A673 (cell line): ENCODE measurements around the gene ZNF219. TPM values are rescaled to one million over a fixed set of nuclear protein-coding genes. Genes with fewer than 3 reads are reported as not detected.

ENCODE experiments used
- BruUV-seq: library from RNA; stranded (reverse); fragments of 400-500 nt; replicated peaks from 2 replicates; lab custom pipeline; 2021; lab: Mats Ljungman, UMichigan
- CTCF ChIA-PET: fragments of 300-600 bp; sonication (Branson Sonifier 250); formaldehyde crosslinking; loops from one replicate; lab custom pipeline; 2022; ENCODE audit warnings: antibody characterized with exemption; lab: Charles Lee
- POLR2A ChIA-PET: fragments of 300-600 bp; sonication (Branson Sonifier 250); formaldehyde crosslinking; loops from one replicate; lab custom pipeline; 2022; ENCODE audit warnings: antibody characterized with exemption; ENCODE audit not compliant: low non-redundant PET; lab: Charles Lee
- DNase-seq: peaks from one replicate; pipeline ENCODE4 v3.0.0-alpha.2; 2015; ENCODE audit warnings: low spot score
- H3K27ac ChIP-seq: fragments of 200-600 bp; sonication (generic); 2 replicates; pipeline ENCODE4 v1.5.1; 2016; ENCODE audit warnings: mixed run types, low read depth, mild to moderate bottlenecking, mixed read lengths, antibody characterized with exemption, low read length; ENCODE audit not compliant: poor library complexity, severe bottlenecking
- H3K27me3 ChIP-seq: fragments of 200-600 bp; sonication (generic); replicated peaks from 2 replicates; pipeline ENCODE4 v1.6.1; 2017; ENCODE audit warnings: mixed run types, low read depth, mild to moderate bottlenecking, mixed read lengths, antibody characterized with exemption, low read length; ENCODE audit not compliant: insufficient read depth, poor library complexity
- H3K36me3 ChIP-seq: fragments of 200-600 bp; sonication (generic); 2 replicates; pipeline ENCODE4 v1.6.1; 2016; ENCODE audit warnings: mixed run types, mild to moderate bottlenecking, mixed read lengths, antibody characterized with exemption, low read length; ENCODE audit not compliant: insufficient read depth, poor library complexity, severe bottlenecking
- H3K4me1 ChIP-seq: fragments of 200-600 bp; sonication (generic); 2 replicates; pipeline ENCODE4 v1.6.1; 2017; ENCODE audit warnings: mixed run types, mild to moderate bottlenecking, mixed read lengths, antibody characterized with exemption, low read length; ENCODE audit not compliant: insufficient read depth, poor library complexity, severe bottlenecking
- H3K4me3 ChIP-seq: fragments of 200-600 bp; sonication (generic); 2 replicates; pipeline ENCODE4 v1.5.1; 2016; ENCODE audit warnings: low read depth, mixed run types, mild to moderate bottlenecking, mixed read lengths, low read length; ENCODE audit not compliant: poor library complexity, severe bottlenecking
- H3K9me3 ChIP-seq: fragments of 200-600 bp; sonication (generic); 2 replicates; pipeline ENCODE4 v1.6.1; 2016; ENCODE audit warnings: mixed run types, low read depth, mild to moderate bottlenecking, mixed read lengths, antibody characterized with exemption, low read length; ENCODE audit not compliant: poor library complexity, severe bottlenecking
- EZH2 ChIP-seq: fragments of 200-600 bp; sonication (generic); IDR thresholded peaks from 2 replicates; pipeline ENCODE4 v1.6.1; 2017; ENCODE audit warnings: borderline replicate concordance, low read depth, mild to moderate bottlenecking, mixed read lengths, antibody characterized with exemption, low read length; ENCODE audit not compliant: poor library complexity, severe bottlenecking
- intact Hi-C: fragments of 100-400 bp; cut with micrococcal nuclease; formaldehyde crosslinking; loops from one replicate; pipeline ENCODE4 v1.10.0; 2022; ENCODE audit not compliant: unreplicated experiment
- total RNA-seq: library from RNA; stranded (reverse); gene quantifications from 2 replicates; pipeline ENCODE4 v1.2.3, GENCODE V29; 2021
- TF ChIP-seq, protein P1 (sequence below): fragments of 300-800, 200-600 bp; sonication (generic); conservative IDR thresholded peaks from 2 replicates; pipeline ENCODE4 v1.5.1; 2017; ENCODE audit warnings: low read depth, mild to moderate bottlenecking, antibody characterized with exemption, low read length, moderate library complexity, mixed read lengths

Gene ZNF219
- total RNA-seq, 1 experiment from 2014 or later: 84.6 TPM

DNA sequence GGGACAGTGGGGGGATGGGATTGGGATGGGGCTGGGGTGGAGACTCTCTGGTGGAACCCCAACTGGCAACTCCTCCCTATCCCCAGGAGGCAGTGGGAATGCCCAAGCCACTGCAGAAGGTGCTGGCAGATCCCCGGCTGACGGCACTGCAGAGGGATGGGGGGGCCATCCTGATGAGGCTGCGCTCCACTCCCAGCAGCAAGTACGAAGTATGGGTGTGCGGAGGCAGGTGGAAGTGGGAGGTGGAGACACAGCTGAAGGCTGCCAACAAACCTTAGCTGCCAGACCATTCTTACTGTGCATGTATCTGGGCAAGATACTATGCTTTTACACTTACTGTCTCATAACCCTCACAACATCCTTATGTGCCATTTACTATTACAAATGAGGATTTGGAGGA lies 20.2 kb downstream of the ZNF219 start:
- BruUV-seq: no TSS peak
- CTCF ChIA-PET: no interaction called here
- TF ChIP-seq, protein P1, sequence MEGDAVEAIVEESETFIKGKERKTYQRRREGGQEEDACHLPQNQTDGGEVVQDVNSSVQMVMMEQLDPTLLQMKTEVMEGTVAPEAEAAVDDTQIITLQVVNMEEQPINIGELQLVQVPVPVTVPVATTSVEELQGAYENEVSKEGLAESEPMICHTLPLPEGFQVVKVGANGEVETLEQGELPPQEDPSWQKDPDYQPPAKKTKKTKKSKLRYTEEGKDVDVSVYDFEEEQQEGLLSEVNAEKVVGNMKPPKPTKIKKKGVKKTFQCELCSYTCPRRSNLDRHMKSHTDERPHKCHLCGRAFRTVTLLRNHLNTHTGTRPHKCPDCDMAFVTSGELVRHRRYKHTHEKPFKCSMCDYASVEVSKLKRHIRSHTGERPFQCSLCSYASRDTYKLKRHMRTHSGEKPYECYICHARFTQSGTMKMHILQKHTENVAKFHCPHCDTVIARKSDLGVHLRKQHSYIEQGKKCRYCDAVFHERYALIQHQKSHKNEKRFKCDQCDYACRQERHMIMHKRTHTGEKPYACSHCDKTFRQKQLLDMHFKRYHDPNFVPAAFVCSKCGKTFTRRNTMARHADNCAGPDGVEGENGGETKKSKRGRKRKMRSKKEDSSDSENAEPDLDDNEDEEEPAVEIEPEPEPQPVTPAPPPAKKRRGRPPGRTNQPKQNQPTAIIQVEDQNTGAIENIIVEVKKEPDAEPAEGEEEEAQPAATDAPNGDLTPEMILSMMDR: no peak
- no peak for TF ChIP-seq EZH2
- no peaks in the 10 kb centered on the region for H3K9me3 ChIP-seq
- intact Hi-C loops: no loop called here
- no peak for DNase-seq
- no peak overlapping the region for H3K27ac ChIP-seq
- H3K4me3 ChIP-seq: no peak overlapping the region
- no peaks in the 10 kb centered on the region for H3K27me3 ChIP-seq
- no peaks in the 10 kb centered on the region for H3K4me1 ChIP-seq
- H3K36me3 ChIP-seq: peaks cover 90% of the 10 kb centered on the region
- POLR2A ChIA-PET: no interaction called here

DNA sequence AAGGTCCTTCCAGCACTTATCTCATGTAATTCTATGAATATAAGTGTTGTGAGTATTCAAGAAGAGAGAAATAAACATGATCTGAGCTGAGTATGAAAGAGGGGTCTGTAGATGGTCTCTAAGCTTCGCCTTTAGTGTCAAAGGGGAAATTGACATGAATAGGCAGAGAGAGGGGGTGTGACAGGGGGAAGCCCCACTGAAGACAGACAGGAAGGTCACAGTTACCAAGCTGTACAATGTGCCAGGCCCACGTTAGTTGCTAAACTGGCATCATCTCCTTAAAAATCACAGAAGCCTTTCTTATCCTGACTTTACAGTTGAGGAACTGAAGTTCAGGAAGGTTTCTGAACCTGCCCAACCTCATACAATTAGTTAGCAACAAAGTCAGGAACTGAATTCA lies 20.8 kb downstream of the ZNF219 start:
- TF ChIP-seq, protein P1: no peak
- H3K4me3 ChIP-seq: no peak overlapping the region
- CTCF ChIA-PET: no interaction called here
- no peaks in the 10 kb centered on the region for H3K9me3 ChIP-seq
- peaks cover 89% of the 10 kb centered on the region for H3K36me3 ChIP-seq
- peaks cover 2% of the 10 kb centered on the region for H3K4me1 ChIP-seq
- intact Hi-C loops: no loop called here
- H3K27ac ChIP-seq: no peak overlapping the region
- POLR2A ChIA-PET: no interaction called here
- no peaks in the 10 kb centered on the region for H3K27me3 ChIP-seq
- no TSS peak for BruUV-seq
- DNase-seq: no peak

DNA sequence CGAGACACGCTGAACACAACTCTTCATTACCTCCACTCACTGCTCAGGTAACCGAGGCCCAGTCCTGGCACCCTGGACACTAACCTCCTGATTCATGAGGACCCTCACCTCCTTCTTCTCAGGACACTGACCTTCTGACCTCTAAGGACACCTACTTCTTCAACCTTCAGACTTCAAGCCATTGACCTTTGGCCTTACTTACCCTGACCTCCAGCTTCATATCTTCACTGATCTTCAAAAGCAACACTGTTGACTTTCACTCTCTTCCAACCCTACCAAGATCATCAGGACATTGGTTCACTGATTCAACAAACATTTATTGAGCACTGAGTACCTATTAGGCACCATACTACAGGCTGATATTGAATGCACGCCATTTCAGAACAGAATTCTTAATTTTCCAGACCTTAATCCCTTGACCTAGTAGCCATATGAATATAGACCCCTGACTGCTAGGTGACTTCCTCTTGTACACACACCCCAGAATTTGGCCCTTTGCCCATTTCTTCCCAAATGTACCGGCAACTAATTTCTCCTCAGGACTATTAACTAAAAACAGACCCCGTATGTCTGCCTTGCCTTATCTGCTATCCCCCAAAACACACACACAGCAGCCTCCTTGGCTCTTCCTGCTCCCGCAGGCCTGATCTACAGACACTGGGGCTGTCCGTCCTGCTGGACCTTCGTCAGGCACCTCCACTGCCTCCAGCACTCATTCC lies 22.6 kb downstream of the ZNF219 start:
- CTCF ChIA-PET: interaction anchor here (0.6 kb wide), 1 partner anchor 12 kb away, joined by 3 read pairs; no protein-coding TSS in a partner anchor
- POLR2A ChIA-PET: no interaction called here
- DNase-seq: no peak
- H3K36me3 ChIP-seq: peaks cover 72% of the 10 kb centered on the region
- no peak overlapping the region for H3K27ac ChIP-seq
- intact Hi-C loops: no loop called here
- peaks cover 14% of the 10 kb centered on the region for H3K4me1 ChIP-seq
- TF ChIP-seq, protein P1: no peak
- TF ChIP-seq EZH2: no peak
- H3K9me3 ChIP-seq: no peaks in the 10 kb centered on the region
- no peaks in the 10 kb centered on the region for H3K27me3 ChIP-seq
- BruUV-seq: no TSS peak
- H3K4me3 ChIP-seq: no peak overlapping the region
